Measurements from ENCODE around the gene TIGD6.

Gene TIGD6

GRCh38 chr5:150009671-150010387 lies 9.4 kb upstream of the TIGD6 start:
- no peak for TF ChIP-seq CTCF (IDR thresholded peaks at IDR 0.05; ENCODE audit: low read length, missing control alignments)
- peak; percentile 58 for DNase-seq (ENCODE audit: low read depth)
- H3K4me3 ChIP-seq (replicated peaks; ENCODE audit: low read depth, low read length), result no peak overlapping the region

- TF ChIP-seq CTCF (IDR thresholded peaks at IDR 0.05; ENCODE audit: low read length, missing control alignments), result no peak
- no peak overlapping the region for H3K4me3 ChIP-seq (replicated peaks; ENCODE audit: low read depth, low read length)
- no peak for DNase-seq (ENCODE audit: low read depth)
Measured at GRCh38 chr5:150007050-150007449, 6.6 kb upstream of the TIGD6 start.

GRCh38 chr5:150006318-150006717 lies 5.9 kb upstream of the TIGD6 start:
- TF ChIP-seq CTCF (IDR thresholded peaks at IDR 0.05; ENCODE audit: low read length, missing control alignments), result no peak
- no peak for DNase-seq (ENCODE audit: low read depth)
- no peak overlapping the region for H3K4me3 ChIP-seq (replicated peaks; ENCODE audit: low read depth, low read length)

- TF ChIP-seq CTCF (IDR thresholded peaks at IDR 0.05; ENCODE audit: low read length, missing control alignments), result peak; percentile 77
- H3K4me3 ChIP-seq (replicated peaks; ENCODE audit: low read depth, low read length), result peak overlapping the region; percentile 78
- peak; percentile 82 for DNase-seq (ENCODE audit: low read depth)
Measured at GRCh38 chr5:150001660-150002486, 1.4 kb upstream of the TIGD6 start.

- TF ChIP-seq CTCF (IDR thresholded peaks at IDR 0.05; ENCODE audit: low read length, missing control alignments), result no peak
- DNase-seq (ENCODE audit: low read depth), result peak; percentile 56
- H3K4me3 ChIP-seq (replicated peaks; ENCODE audit: low read depth, low read length), result peak overlapping the region; percentile 78
Measured at GRCh38 chr5:150000990-150001659, 671 bp upstream of the TIGD6 start.

GRCh38 chr5:149999866-150000255 lies 593 bp downstream of the TIGD6 start:
- peak overlapping the region; percentile 78 for H3K4me3 ChIP-seq (replicated peaks; ENCODE audit: low read depth, low read length)
- TF ChIP-seq CTCF (IDR thresholded peaks at IDR 0.05; ENCODE audit: low read length, missing control alignments), result no peak
- no peak for DNase-seq (ENCODE audit: low read depth)

Measured in fibroblast of pulmonary artery (primary cell).